ENCODE results near the gene TGFBI. TPM values are rescaled to one million over a fixed set of nuclear protein-coding genes. Genes with fewer than 3 reads are reported as not detected.

TGFBI gene
- total RNA-seq, 1 donor from 2014 or later: 174 TPM

DNA sequence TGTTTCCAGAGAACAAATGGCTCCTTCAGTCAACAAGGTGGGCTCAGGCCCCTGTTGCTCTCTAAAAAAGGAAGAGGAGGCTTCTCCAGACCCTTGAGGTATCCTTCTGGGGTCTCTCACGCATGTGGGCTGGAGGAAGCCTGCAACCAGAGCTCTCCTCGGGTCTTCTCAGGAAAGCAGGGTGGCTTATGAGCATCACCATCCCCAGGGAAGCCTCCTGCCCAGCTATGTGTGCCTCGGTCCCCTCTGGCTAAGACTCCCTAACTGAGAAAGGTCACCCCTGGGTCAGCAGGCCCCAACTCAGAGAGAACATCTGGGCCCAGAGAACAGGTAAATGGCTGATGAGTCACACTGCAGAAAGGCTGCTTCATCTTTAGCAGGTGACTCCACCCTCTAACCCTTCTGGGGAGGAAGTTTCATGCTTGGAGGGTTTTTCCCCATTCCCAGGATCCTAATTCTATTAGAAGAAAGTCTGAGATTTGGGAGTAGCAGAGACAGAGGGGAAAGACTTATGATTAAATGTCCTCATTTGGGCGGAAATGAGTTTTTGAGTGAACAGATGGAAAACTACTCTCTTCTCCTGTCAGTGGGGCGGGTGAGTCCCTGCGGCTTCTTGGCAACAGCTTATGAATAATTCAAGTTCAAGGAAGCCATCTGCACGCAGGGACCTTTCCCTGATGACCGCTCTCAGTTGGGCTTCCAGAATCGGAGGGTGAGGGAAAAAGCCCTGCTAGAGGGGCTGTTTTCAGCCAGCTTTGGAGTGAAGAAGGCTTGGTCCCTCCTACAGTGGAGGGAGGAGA is 41.9 kb downstream of the TGFBI start:
- Histone ChIP-seq H3K36me3 (no peaks in the 10 kb centered on the region), H3K9me3 (no peaks in the 10 kb centered on the region), H3K4me1 (peaks cover 0 to 2% of the 10 kb centered on the region in 2 donors), H3K27ac (no peak overlapping the region), H3K27me3 (no peaks in the 10 kb centered on the region), H3K4me3 (no peak overlapping the region)
- DNase-seq (ENCODE audit: low spot score in 2 of 2): no peak
- TF ChIP-seq CTCF (IDR thresholded peaks at IDR 0.05): no peak
- intact Hi-C loops (cut with DNase I): no loop called here

DNA sequence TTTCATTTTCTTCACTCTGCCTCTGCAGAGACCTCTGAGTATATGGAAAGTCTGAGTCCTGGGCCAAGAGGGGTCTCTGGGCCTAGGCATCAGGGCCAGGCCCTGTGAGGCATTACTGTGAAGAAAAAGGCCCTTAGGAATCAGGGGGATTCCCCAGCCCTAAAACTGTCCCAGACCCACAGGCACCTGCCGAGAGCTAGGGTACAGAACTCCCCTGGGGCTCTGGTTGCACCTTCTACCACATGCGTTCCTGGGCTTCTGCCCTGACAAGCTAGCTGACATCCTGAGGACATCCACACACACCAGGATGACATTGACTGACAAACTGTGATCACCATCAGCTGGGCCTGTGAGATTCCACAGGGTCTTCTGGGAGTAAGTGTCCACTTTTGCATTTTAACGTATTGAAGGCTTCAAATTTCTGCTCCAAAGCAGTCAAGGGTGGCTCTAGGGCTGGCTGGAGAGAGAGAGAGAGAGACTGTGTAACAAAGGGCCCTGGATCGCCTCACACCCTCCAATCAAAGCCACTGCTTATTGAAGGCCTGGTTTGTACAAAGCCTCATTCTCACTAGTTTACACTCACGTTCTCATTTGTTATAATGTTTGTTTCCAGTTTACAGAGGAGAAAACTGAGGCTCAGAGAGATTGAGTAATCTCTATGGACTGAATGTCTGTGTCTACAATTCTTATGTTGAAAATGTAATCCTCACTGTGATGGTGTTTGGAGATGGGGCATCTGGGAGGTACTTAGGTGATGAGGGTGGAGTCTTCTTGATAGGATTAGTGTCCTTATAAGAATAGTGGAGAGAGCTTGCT is 45.1 kb downstream of the TGFBI start:
- no peak for DNase-seq (ENCODE audit: low spot score in 2 of 2)
- TF ChIP-seq CTCF (IDR thresholded peaks at IDR 0.05): no peak
- Histone ChIP-seq H3K4me3 (no peak overlapping the region), H3K27ac (no peak overlapping the region), H3K9me3 (no peaks in the 10 kb centered on the region), H3K4me1 (no peaks in the 10 kb centered on the region), H3K27me3 (no peaks in the 10 kb centered on the region), H3K36me3 (no peaks in the 10 kb centered on the region)
- intact Hi-C loops (cut with DNase I): no loop called here

DNA sequence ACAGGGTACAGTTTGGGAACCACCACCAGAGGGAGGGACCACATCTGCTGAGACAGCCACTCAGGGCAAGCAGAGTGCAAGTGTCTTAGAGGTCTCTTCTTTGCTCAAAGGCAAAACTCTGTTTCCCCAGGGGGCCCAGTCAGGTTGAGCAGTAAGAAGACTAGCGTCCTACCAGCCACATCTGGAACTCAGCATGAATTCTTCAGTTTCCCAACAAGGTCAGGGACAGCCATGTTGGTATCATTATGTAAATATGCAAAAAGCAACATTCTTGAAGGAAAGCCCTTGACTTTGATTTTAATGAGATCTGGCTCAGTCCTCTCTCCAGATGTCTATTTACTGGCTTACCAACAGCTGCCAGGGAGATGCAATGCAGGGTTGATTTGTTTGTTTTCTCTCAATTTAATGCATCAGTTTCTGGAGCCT is 46.7 kb downstream of the TGFBI start:
- intact Hi-C loops (cut with DNase I): no loop called here
- no peak for DNase-seq (ENCODE audit: low spot score in 2 of 2)
- Histone ChIP-seq H3K27me3 (no peaks in the 10 kb centered on the region), H3K4me3 (no peak overlapping the region), H3K9me3 (no peaks in the 10 kb centered on the region), H3K27ac (no peak overlapping the region), H3K4me1 (no peaks in the 10 kb centered on the region), H3K36me3 (no peaks in the 10 kb centered on the region)
- no peak for TF ChIP-seq CTCF (IDR thresholded peaks at IDR 0.05)

- intact Hi-C loops (cut with DNase I): no loop called here
- no peak for DNase-seq (ENCODE audit: low spot score in 2 of 2)
- Histone ChIP-seq H3K27me3 (no peaks in the 10 kb centered on the region), H3K36me3 (no peaks in the 10 kb centered on the region), H3K27ac (no peak overlapping the region), H3K4me1 (no peaks in the 10 kb centered on the region), H3K9me3 (no peaks in the 10 kb centered on the region), H3K4me3 (no peak overlapping the region)
- no peak for TF ChIP-seq CTCF (IDR thresholded peaks at IDR 0.05)
Measured at GRCh38 chr5:136076067-136076466, 47.3 kb downstream of the TGFBI start.

DNA sequence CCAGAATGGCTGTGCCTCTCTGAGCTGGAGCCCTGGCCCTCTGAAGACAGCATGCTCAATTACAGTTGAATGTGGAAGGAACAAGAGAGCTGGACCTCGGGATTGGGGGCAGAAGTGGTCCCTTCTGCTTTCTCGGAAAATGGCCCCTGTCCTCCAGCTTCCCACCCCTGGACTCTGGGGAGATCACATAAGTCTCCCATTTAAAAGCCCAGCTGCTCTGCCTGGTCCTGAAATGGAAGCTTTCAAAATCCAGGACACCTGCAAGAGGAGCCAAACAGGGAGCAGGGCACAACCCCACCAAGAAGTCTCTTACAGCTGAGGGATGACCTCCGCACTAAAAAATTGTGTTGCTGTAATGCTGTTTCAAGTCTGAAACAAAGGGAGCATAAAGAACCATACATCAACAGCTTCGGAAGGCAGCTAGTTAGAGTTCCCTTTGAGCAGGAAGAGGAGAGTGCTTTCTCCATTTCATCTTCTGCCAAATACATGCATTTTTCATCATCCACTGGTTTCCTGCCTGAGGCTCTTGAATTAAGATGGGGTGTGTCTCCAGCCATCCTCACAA is 48.2 kb downstream of the TGFBI start:
- intact Hi-C loops (cut with DNase I): no loop called here
- TF ChIP-seq CTCF (IDR thresholded peaks at IDR 0.05): no peak
- Histone ChIP-seq H3K36me3 (no peaks in the 10 kb centered on the region), H3K27ac (no peak overlapping the region), H3K4me3 (no peak overlapping the region), H3K9me3 (no peaks in the 10 kb centered on the region), H3K27me3 (no peaks in the 10 kb centered on the region), H3K4me1 (no peaks in the 10 kb centered on the region)
- DNase-seq (ENCODE audit: low spot score in 2 of 2): no peak

Measured in ascending aorta (tissue), 2 donors.